ENCODE data around the gene H2BW2.

DNA sequence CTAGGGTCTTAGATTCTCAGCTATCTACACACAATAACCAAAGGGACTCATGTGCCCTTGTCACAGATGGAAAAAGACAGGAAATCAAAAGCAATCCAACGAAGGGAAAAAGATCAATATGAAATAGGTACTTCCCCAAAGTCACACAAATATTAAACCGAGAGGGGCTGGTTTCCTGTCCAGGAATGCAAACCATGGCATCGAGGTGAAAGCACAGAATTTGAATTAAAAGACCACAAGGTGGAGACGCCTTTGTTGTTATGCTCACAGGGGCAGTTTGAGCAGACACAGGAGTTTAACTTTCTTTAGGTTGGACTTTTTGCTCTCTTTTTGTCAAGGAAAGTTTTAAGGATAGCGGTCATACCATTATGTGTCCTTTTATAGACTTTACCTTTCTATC, 40.5 kb upstream of the H2BW2 start:
- TF ChIP-seq, protein P1, sequence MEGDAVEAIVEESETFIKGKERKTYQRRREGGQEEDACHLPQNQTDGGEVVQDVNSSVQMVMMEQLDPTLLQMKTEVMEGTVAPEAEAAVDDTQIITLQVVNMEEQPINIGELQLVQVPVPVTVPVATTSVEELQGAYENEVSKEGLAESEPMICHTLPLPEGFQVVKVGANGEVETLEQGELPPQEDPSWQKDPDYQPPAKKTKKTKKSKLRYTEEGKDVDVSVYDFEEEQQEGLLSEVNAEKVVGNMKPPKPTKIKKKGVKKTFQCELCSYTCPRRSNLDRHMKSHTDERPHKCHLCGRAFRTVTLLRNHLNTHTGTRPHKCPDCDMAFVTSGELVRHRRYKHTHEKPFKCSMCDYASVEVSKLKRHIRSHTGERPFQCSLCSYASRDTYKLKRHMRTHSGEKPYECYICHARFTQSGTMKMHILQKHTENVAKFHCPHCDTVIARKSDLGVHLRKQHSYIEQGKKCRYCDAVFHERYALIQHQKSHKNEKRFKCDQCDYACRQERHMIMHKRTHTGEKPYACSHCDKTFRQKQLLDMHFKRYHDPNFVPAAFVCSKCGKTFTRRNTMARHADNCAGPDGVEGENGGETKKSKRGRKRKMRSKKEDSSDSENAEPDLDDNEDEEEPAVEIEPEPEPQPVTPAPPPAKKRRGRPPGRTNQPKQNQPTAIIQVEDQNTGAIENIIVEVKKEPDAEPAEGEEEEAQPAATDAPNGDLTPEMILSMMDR (IDR thresholded peaks at IDR 0.05), result no peak
- TF ChIP-seq POLR2AphosphoS5 (IDR thresholded peaks at IDR 0.05) (no peak), POLR2A (IDR thresholded peaks at IDR 0.05) (no peak), EP300 (IDR thresholded peaks at IDR 0.05) (no peak)

Data from upper lobe of left lung (tissue), 4 donors.